Breast epithelium (tissue), 4 donors: ENCODE data around the gene ART1. TPM values are rescaled to one million over a fixed set of nuclear protein-coding genes. Genes with fewer than 3 reads are reported as not detected.

Source experiments
- DNase-seq, 2 donors: peaks; one replicate each; pipeline ENCODE4 v3.0.0-alpha.2; 2019; ENCODE audit warnings: low spot score in 2 of 2
- H3K27ac ChIP-seq, 2 donors: fragments of 200-600 bp; sonication (generic) in 1 of 2; one replicate each; pipeline ENCODE4 v1.5.1; 2016 to 2019; ENCODE audit warnings: mild to moderate bottlenecking in 1 of 2
- H3K27me3 ChIP-seq, 2 donors: fragments of 200-600 bp; sonication (generic) in 1 of 2; one replicate each; pipeline versions ENCODE4 v1.5.1 to v1.6.0; 2017 to 2019; ENCODE audit warnings: control low read depth in 1 of 2, mild to moderate bottlenecking in 1 of 2
- H3K36me3 ChIP-seq: fragments of 200-600 bp; one replicate; pipeline ENCODE4 v1.5.1; 2019
- H3K4me1 ChIP-seq, 2 donors: fragments of 200-600 bp; sonication (generic); one replicate each; pipeline ENCODE4 v1.5.1; 2016 to 2019; ENCODE audit warnings: control low read depth in 1 of 2
- H3K4me3 ChIP-seq, 3 donors: fragments of 200-600 bp; sonication (generic); 1 replicate in 2 of 3; 2 replicates in 1 of 3; pipeline ENCODE4 v1.5.1; 2016 to 2019; ENCODE audit warnings: mild to moderate bottlenecking in 3 of 3, moderate library complexity in 2 of 3
- H3K9me3 ChIP-seq, 2 donors: fragments of 200-600 bp; sonication (generic) in 1 of 2; one replicate each; pipeline ENCODE4 v1.5.1; 2016 to 2019; ENCODE audit warnings: control low read depth in 1 of 2
- CTCF ChIP-seq, 3 donors: fragments of 450-650 bp; IDR thresholded peaks; one replicate each; pipeline ENCODE4 v1.5.1; 2016 to 2017; ENCODE audit warnings: antibody characterized with exemption in 3 of 3, mild to moderate bottlenecking in 3 of 3, moderate library complexity in 3 of 3
- POLR2A ChIP-seq: fragments of 450-650 bp; IDR thresholded peaks from one replicate; pipeline ENCODE4 v1.6.1; 2016; ENCODE audit warnings: antibody characterized with exemption, mild to moderate bottlenecking, moderate library complexity
- POLR2AphosphoS5 ChIP-seq, 3 donors: sonication (generic); formaldehyde crosslinking; IDR thresholded peaks; one replicate each; pipeline ENCODE4 v1.6.1; 2017; ENCODE audit warnings: antibody characterized with exemption in 3 of 3
- intact Hi-C: fragments of 100-400 bp; cut with DNase I; formaldehyde crosslinking; loops from one replicate; pipeline ENCODE4 v1.15.1; 2023; ENCODE audit warnings: low total_unique reads
- total RNA-seq, 3 donors: library from RNA; depleted of rRNA; stranded (reverse); fragments of >200 nt; gene quantifications; one replicate each; pipeline ENCODE4 v1.1.0, GENCODE V29; 2016

The ART1 gene
- total RNA-seq, 3 donors from 2014 or later = not detected

GRCh38 chr11:3710485-3711259 is 65.7 kb downstream of the ART1 start:
- H3K4me1 ChIP-seq = peaks cover 0 to 12% of the 10 kb centered on the region in 2 donors
- H3K27ac ChIP-seq = peak overlapping the region in 1 of 2 donors; percentile 42
- intact Hi-C loops = no loop called here
- no peak overlapping the region for H3K4me3 ChIP-seq
- no peaks in the 10 kb centered on the region for H3K27me3 ChIP-seq
- no peak for DNase-seq
- H3K9me3 ChIP-seq = no peaks in the 10 kb centered on the region
- TF ChIP-seq POLR2A (no peak), CTCF (IDR thresholded peaks at IDR 0.05) (no peak), POLR2AphosphoS5 (IDR thresholded peaks at IDR 0.05) (no peak)
- no peaks in the 10 kb centered on the region for H3K36me3 ChIP-seq

GRCh38 chr11:3712274-3712673 is 67.3 kb downstream of the ART1 start:
- H3K36me3 ChIP-seq = no peaks in the 10 kb centered on the region
- intact Hi-C loops = no loop called here
- H3K27me3 ChIP-seq = no peaks in the 10 kb centered on the region
- H3K4me1 ChIP-seq = peaks cover 0 to 12% of the 10 kb centered on the region in 2 donors
- H3K27ac ChIP-seq = no peak overlapping the region
- H3K4me3 ChIP-seq = no peak overlapping the region
- TF ChIP-seq POLR2A = no peak
- no peak for TF ChIP-seq CTCF (IDR thresholded peaks at IDR 0.05)
- TF ChIP-seq POLR2AphosphoS5 (IDR thresholded peaks at IDR 0.05) = no peak
- DNase-seq = no peak
- no peaks in the 10 kb centered on the region for H3K9me3 ChIP-seq

Other genes starting within 250 kb of the ART1 start
- 1 to 10 TPM in 2 of 3 donors, not detected in 1; 1.3 to 3.3 TPM for gene ART5, start 3.1 kb upstream of the ART1 start, total RNA-seq
- under 1 TPM; 0.48 to 0.88 (median 0.66) TPM for gene CHRNA10, start 26.3 kb downstream of the ART1 start, total RNA-seq
- gene NUP98, start 152.4 kb downstream of the ART1 start, total RNA-seq = 100 to 1,000 TPM in 2 of 3 donors, 10 to 100 TPM in 1; 98.1 to 178 (median 142) TPM
- gene PGAP2, start 163.4 kb downstream of the ART1 start, total RNA-seq = 10 to 100 TPM; 12.3 to 24.3 (median 20.6) TPM
- 10 to 100 TPM; 37.0 to 68.2 (median 37.0) TPM for gene RHOG, start 195.8 kb downstream of the ART1 start, total RNA-seq
- gene STIM1, start 210.5 kb downstream of the ART1 start, total RNA-seq = 10 to 100 TPM; 44.2 to 68.2 (median 47.9) TPM